ENCODE data around the gene MAPKAP1.

DNA sequence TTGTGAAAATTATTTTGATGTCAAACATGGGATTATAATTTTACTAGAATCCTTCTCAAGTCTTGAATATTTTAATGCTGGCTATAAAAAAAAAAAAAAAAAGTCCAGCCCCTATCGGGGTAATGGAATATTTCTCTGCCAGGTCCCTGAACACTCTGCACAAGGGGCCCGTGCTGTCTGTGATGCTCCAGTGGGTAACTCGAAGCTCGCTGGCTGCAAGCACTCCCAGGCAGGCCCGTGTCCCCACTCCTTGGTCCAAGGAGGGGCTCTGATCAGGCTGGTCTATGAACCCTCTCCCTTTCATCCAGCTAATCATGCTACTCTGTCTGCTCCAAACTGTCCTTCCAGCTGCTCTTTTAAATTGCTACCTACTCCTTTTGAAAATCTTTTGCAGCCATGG is 264.6 kb downstream of the MAPKAP1 start:
- TF ChIP-seq CTCF (conservative IDR thresholded peaks at IDR 0.05): no peak
- no peak for TF ChIP-seq ZFX (IDR thresholded peaks at IDR 0.05)

Data from C4-2B (cell line).